Upper lobe of right lung (tissue), 1 donor: ENCODE results near the gene PEAK1. TPM values are rescaled to one million over a fixed set of nuclear protein-coding genes. Genes with fewer than 3 reads are reported as not detected.

Experiments
- ATAC-seq: fragments of 200-7000 bp; cut with Tn5 transposase; one replicate; pipeline ENCODE4 v1.9.1; 2020; ENCODE audit warnings: mild to moderate bottlenecking, moderate library complexity
- DNase-seq: peaks from one replicate; pipeline ENCODE4 v3.0.0-alpha.2; 2020
- H3K27ac ChIP-seq: fragments of 200-600 bp; one replicate; pipeline ENCODE4 v1.8.0; 2022
- H3K27me3 ChIP-seq: fragments of 200-600 bp; one replicate; pipeline ENCODE4 v1.8.0; 2022; ENCODE audit warnings: mild to moderate bottlenecking
- H3K36me3 ChIP-seq: fragments of 200-600 bp; one replicate; pipeline ENCODE4 v1.8.0; 2022
- H3K4me1 ChIP-seq: fragments of 200-600 bp; one replicate; pipeline ENCODE4 v1.8.0; 2022
- H3K4me3 ChIP-seq: fragments of 200-600 bp; one replicate; pipeline ENCODE4 v1.8.0; 2022; ENCODE audit warnings: mild to moderate bottlenecking
- H3K9me3 ChIP-seq: fragments of 200-600 bp; one replicate; pipeline ENCODE4 v1.8.0; 2022
- CTCF ChIP-seq: fragments of 200-600 bp; IDR thresholded peaks from one replicate; pipeline ENCODE4 v1.8.0; 2022; ENCODE audit warnings: antibody characterized with exemption
- intact Hi-C: fragments of 100-400 bp; cut with DNase I; formaldehyde crosslinking; loops from one replicate; pipeline ENCODE4 v1.11.0; 2022
- total RNA-seq: library from RNA; stranded (reverse); fragmentation: NEBNext Ultra II Directional; extraction: Animal tissue kit (Norgen Biotek cat#: 25700); gene quantifications from one replicate; pipeline ENCODE4 v1.2.1, GENCODE V29; 2021
- donor health status: DM: no; HTN: yes; CAD: no; lungs with severe emphysema.

Gene PEAK1
- total RNA-seq, 1 donor from 2014 or later = 139 TPM

GRCh38 chr15:77097921-77098320 lies 322.0 kb downstream of the PEAK1 start:
- Histone ChIP-seq H3K4me1 (no peaks in the 10 kb centered on the region), H3K27me3 (no peaks in the 10 kb centered on the region), H3K27ac (no peak overlapping the region), H3K9me3 (no peaks in the 10 kb centered on the region), H3K4me3 (no peak overlapping the region), H3K36me3 (no peaks in the 10 kb centered on the region)
- intact Hi-C loops = no loop called here
- ATAC-seq (no peak), DNase-seq (no peak)
- TF ChIP-seq CTCF = no peak

- Histone ChIP-seq H3K27me3 (no peaks in the 10 kb centered on the region), H3K4me3 (no peak overlapping the region), H3K27ac (no peak overlapping the region), H3K9me3 (no peaks in the 10 kb centered on the region), H3K36me3 (no peaks in the 10 kb centered on the region), H3K4me1 (no peaks in the 10 kb centered on the region)
- TF ChIP-seq CTCF = no peak
- intact Hi-C loops = no loop called here
- DNase-seq (no peak), ATAC-seq (no peak)
These were observed 322.6 kb downstream of the PEAK1 start for GRCh38 chr15:77097248-77097721.

- TF ChIP-seq CTCF = no peak
- DNase-seq = no peak
- intact Hi-C loops = no loop called here
- H3K4me1 ChIP-seq = no peaks in the 10 kb centered on the region
- H3K9me3 ChIP-seq = no peaks in the 10 kb centered on the region
- H3K27me3 ChIP-seq = no peaks in the 10 kb centered on the region
- ATAC-seq = no peak
- H3K36me3 ChIP-seq = no peaks in the 10 kb centered on the region
- H3K4me3 ChIP-seq = no peak overlapping the region
- H3K27ac ChIP-seq = no peak overlapping the region
These were observed 323.4 kb downstream of the PEAK1 start for GRCh38 chr15:77096541-77096940.

- Histone ChIP-seq H3K36me3 (no peaks in the 10 kb centered on the region), H3K27me3 (no peaks in the 10 kb centered on the region), H3K4me1 (no peaks in the 10 kb centered on the region), H3K4me3 (no peak overlapping the region), H3K27ac (no peak overlapping the region), H3K9me3 (no peaks in the 10 kb centered on the region)
- no peak for DNase-seq
- TF ChIP-seq CTCF = no peak
- ATAC-seq = no peak
- intact Hi-C loops = no loop called here
These were observed 323.8 kb downstream of the PEAK1 start for GRCh38 chr15:77096138-77096537.

- no peak for DNase-seq
- Histone ChIP-seq H3K27me3 (no peaks in the 10 kb centered on the region), H3K4me1 (no peaks in the 10 kb centered on the region), H3K27ac (no peak overlapping the region), H3K4me3 (no peak overlapping the region), H3K9me3 (no peaks in the 10 kb centered on the region), H3K36me3 (no peaks in the 10 kb centered on the region)
- intact Hi-C loops = no loop called here
- no peak for TF ChIP-seq CTCF
- no peak for ATAC-seq
These were observed 325.4 kb downstream of the PEAK1 start for GRCh38 chr15:77094397-77095030.

- H3K27me3 ChIP-seq = no peaks in the 10 kb centered on the region
- TF ChIP-seq CTCF = no peak
- no peaks in the 10 kb centered on the region for H3K36me3 ChIP-seq
- H3K9me3 ChIP-seq = no peaks in the 10 kb centered on the region
- no peaks in the 10 kb centered on the region for H3K4me1 ChIP-seq
- H3K4me3 ChIP-seq = no peak overlapping the region
- intact Hi-C loops = no loop called here
- ATAC-seq (no peak), DNase-seq (no peak)
- H3K27ac ChIP-seq = no peak overlapping the region
These were observed 326.5 kb downstream of the PEAK1 start for GRCh38 chr15:77093436-77093835.
